ENCODE data around the gene MGLL.

- TF ChIP-seq, protein P1, sequence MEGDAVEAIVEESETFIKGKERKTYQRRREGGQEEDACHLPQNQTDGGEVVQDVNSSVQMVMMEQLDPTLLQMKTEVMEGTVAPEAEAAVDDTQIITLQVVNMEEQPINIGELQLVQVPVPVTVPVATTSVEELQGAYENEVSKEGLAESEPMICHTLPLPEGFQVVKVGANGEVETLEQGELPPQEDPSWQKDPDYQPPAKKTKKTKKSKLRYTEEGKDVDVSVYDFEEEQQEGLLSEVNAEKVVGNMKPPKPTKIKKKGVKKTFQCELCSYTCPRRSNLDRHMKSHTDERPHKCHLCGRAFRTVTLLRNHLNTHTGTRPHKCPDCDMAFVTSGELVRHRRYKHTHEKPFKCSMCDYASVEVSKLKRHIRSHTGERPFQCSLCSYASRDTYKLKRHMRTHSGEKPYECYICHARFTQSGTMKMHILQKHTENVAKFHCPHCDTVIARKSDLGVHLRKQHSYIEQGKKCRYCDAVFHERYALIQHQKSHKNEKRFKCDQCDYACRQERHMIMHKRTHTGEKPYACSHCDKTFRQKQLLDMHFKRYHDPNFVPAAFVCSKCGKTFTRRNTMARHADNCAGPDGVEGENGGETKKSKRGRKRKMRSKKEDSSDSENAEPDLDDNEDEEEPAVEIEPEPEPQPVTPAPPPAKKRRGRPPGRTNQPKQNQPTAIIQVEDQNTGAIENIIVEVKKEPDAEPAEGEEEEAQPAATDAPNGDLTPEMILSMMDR (conservative IDR thresholded peaks at IDR 0.05; ENCODE audit: low read length) = no peak
- no peak for TF ChIP-seq EZH2phosphoT487 (IDR thresholded peaks at IDR 0.05; ENCODE audit: borderline replicate concordance, low read depth, low read length)
These were observed 164.1 kb downstream of the MGLL start for GRCh38 chr3:127658234-127658633.

Data from OCI-LY7 (cell line).